Measurements from ENCODE around the gene UPP1. TPM values are rescaled to one million over a fixed set of nuclear protein-coding genes. Genes with fewer than 3 reads are reported as not detected.
"Not testable (repeated sequence)": the region's sequence is repeated elsewhere in the genome, so short reads cannot be mapped to it uniquely, and the experiment has no call there.

The UPP1 gene
- total RNA-seq, 4 donors from 2014 or later: 15.4 to 24.0 (median 16.4) TPM

DNA sequence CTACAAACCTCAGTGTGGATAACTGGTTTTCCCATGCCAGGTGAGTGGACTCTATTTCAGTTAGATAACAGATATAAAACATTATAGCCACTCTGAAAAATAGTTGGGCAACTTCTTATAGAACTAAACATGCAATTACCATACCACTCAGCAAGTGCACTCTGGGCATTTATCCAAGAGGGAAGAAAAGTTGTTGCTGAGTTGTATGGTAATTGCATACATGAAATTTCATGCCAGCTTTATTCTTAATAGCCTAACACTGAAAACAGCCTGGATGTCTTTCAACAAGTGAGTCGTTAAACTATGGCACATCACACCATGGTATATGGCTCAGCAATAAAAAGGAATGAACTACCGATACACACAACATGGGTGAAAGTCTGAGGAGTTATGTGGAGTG, 10.6 kb upstream of the UPP1 start:
- peaks cover 0 to 11% (median 1%) of the 10 kb centered on the region in 4 donors for H3K4me1 ChIP-seq
- TF ChIP-seq POLR2A (IDR thresholded peaks at IDR 0.05): no peak
- TF ChIP-seq CTCF (IDR thresholded peaks at IDR 0.05): no peak
- no peaks in the 10 kb centered on the region for H3K27me3 ChIP-seq
- H3K36me3 ChIP-seq: no peaks in the 10 kb centered on the region
- H3K9me3 ChIP-seq: no peaks in the 10 kb centered on the region
- no peak for DNase-seq
- H3K27ac ChIP-seq: peak overlapping the region in 1 of 4 donors; percentile 25
- no peak overlapping the region for H3K4me3 ChIP-seq

- H3K36me3 ChIP-seq, H3K9me3 ChIP-seq, H3K4me3 ChIP-seq, H3K27me3 ChIP-seq, DNase-seq: not testable (repeated sequence)
- peak overlapping the region in 1 of 4 donors; percentile 41 for H3K27ac ChIP-seq
- H3K4me1 ChIP-seq: peaks cover 0 to 44% (median 12%) of the 10 kb centered on the region in 4 donors
Measured at GRCh38 chr7:48082378-48082777, 6.7 kb upstream of the UPP1 start.

DNA sequence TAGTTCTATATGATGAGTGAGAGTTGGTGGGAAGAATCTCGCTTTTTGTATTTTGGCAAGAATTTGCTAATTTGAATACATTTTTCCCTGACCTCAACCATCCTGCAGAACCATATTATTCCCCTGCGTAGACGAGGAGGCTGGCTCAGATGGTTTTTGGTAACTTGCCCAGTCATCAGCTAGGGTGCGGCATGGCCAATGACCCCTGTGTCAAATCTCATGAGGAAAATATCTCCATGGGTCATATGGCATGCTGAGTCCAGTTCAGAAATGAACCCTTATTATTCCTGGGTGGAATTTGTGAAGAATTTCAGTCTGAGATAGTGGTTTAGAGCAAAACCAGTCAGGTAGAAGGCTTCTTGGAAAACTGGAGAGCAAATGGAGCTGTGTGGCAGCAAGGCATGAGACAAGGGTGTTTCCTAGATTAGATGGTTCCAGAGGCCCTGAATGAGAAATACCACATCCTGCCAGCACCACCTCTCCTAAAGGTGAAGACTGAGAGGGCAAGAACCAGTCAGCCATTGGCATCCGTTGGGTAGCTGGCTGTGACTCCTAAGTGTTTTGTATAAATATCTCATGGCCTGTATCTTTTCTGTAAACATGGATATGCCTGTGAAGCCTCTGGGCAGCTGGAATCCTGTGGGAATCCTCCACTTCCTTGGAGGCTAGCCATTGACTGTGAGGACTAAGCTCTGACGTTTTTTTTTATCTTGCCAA, 5.8 kb upstream of the UPP1 start:
- DNase-seq: peak in 1 of 3 donors; percentile 63
- Histone ChIP-seq H3K27ac (peak overlapping the region in 1 of 4 donors; percentile 60), H3K4me1 (peaks cover 0 to 49% (median 13%) of the 10 kb centered on the region in 4 donors), H3K27me3 (no peaks in the 10 kb centered on the region), H3K9me3 (no peaks in the 10 kb centered on the region), H3K4me3 (no peak overlapping the region), H3K36me3 (no peaks in the 10 kb centered on the region)
- TF ChIP-seq POLR2A (IDR thresholded peaks at IDR 0.05) (no peak), CTCF (IDR thresholded peaks at IDR 0.05) (no peak)

- Histone ChIP-seq H3K27me3 (no peaks in the 10 kb centered on the region), H3K9me3 (no peaks in the 10 kb centered on the region), H3K4me1 (peaks cover 0 to 46% (median 13%) of the 10 kb centered on the region in 4 donors), H3K36me3 (no peaks in the 10 kb centered on the region), H3K27ac (peak overlapping the region; percentile 52 to 63 (median 60)), H3K4me3 (no peak overlapping the region)
- peak in 1 of 2 donors; percentile 23 for TF ChIP-seq POLR2A (IDR thresholded peaks at IDR 0.05)
- TF ChIP-seq CTCF (IDR thresholded peaks at IDR 0.05): peak in 2 of 6 experiments; percentile 7 to 24
- DNase-seq: peak in 2 of 3 donors; percentile 71 to 88
Measured at GRCh38 chr7:48084727-48085432, 4.2 kb upstream of the UPP1 start.

GRCh38 chr7:48085433-48085791, 3.7 kb upstream of the UPP1 start:
- peaks cover 0 to 52% (median 13%) of the 10 kb centered on the region in 4 donors for H3K4me1 ChIP-seq
- TF ChIP-seq CTCF (IDR thresholded peaks at IDR 0.05) (no peak), POLR2A (IDR thresholded peaks at IDR 0.05) (no peak)
- peak overlapping the region; percentile 52 to 63 (median 60) for H3K27ac ChIP-seq
- H3K4me3 ChIP-seq: no peak overlapping the region
- H3K36me3 ChIP-seq: no peaks in the 10 kb centered on the region
- no peaks in the 10 kb centered on the region for H3K9me3 ChIP-seq
- H3K27me3 ChIP-seq: no peaks in the 10 kb centered on the region
- no peak for DNase-seq

DNA sequence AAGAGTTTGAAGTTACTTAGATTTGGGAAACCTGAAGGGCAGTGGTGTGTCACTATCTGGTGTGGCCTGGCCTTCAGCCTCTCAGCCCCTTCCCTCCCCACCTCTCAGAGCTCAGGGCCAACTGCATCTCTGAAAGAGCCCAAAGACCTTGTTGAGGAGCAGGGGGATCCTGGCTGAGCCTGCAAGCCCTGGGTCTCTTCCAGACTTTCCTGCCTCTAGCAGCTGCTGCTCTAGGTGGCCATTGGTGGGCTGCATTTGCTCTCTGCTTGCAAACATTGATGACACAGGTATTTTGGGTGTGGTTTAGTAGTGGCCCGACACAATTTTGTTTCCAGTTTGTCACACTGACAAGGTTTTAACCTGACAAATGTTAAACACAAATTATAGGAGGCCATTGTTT, 3.1 kb upstream of the UPP1 start:
- no peaks in the 10 kb centered on the region for H3K36me3 ChIP-seq
- H3K27me3 ChIP-seq: no peaks in the 10 kb centered on the region
- H3K4me3 ChIP-seq: no peak overlapping the region
- peak overlapping the region in 3 of 4 donors; percentile 52 to 63 (median 57) for H3K27ac ChIP-seq
- peaks cover 0 to 55% (median 13%) of the 10 kb centered on the region in 4 donors for H3K4me1 ChIP-seq
- DNase-seq: no peak
- no peaks in the 10 kb centered on the region for H3K9me3 ChIP-seq
- no peak for TF ChIP-seq POLR2A (IDR thresholded peaks at IDR 0.05)
- no peak for TF ChIP-seq CTCF (IDR thresholded peaks at IDR 0.05)

Data from Peyer's patch (tissue), 4 donors.